Measurements from ENCODE around the gene GATD1.

The GATD1 gene

DNA sequence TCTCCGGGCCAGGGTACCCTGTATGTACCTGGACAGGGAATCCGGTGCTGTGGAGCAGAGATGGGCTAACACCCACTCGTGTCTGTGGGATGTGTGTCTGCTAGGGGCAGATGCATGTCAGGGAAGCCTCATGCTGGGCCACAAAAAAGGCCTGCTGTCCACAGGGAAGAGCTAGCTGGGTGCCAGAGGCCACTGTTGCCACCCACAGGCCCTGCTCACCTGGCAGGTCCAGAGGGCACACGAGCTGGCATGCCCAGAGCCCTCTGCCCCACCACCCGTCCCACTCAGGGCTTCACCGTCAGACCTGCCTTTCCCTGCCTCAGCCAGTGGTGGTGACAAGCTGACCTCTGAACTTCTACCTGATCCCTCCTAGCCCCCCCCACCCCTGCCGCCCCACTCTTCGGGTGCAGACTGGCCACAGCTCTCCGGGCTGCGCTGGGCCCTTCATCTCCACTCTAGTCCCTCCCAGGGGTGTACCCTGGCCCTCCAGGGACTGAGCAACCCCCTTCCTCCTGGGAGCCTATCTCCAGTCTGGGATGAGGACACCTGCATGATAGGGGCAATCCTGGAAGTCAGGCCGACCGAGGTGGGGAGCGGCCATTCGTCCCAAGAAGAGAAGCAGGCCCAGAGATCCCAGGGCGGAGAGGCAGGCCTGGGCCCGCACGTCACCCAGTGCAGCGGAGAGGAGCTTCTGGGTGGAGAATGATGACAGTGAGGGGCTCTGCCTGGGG lies 19.4 kb upstream of the GATD1 start:
- FAIRE-seq (peak; percentile 63), DNase-seq (ENCODE audit: insufficient read length, low spot score) (no peak)

DNA sequence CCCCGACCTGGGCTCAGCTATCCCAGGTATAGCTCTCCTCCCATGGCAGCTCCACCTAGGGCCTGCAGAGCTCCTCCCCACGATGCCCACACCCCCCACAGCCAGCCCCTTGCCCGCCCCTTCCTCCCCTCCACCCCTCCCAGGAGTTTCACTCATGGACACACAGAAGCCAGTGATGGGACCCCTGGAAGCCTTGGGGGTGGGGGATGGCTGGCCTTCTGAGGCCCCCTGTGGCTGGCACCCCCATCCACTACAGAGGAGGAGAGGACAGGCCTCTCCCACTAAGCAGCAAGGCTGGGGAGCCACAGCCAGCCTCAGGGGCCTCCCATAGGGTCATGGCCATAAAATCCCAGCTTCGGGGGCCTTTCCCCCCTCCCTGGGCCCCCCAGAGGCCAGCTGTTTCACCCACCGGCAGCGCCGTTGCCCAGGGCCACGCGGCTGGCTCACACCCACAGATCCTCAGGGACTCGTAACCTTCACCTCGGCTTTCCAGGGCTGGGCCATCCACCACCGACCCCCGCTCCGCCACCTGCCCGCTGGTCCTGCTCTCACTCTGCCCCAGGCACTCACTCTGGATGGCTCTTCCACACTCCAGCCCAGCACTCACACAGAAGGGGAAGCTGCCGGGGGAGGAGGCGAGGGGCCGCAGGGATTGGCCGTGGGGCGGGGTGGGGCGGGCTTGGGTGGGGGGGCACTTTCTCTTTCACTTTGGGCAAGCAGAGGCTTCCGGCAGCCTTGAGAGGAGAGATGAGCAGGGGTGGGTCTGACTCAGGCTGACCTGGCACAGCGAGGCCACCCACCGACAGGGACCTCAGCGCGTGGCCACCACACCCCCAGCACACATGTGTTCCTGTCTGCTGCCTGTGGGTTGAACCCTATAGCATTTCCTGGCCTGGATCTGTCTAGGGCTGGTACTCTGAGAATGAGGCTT lies 18.6 kb upstream of the GATD1 start:
- FAIRE-seq: peak; percentile 95
- peak; percentile 90 for DNase-seq (ENCODE audit: insufficient read length, low spot score)

DNA sequence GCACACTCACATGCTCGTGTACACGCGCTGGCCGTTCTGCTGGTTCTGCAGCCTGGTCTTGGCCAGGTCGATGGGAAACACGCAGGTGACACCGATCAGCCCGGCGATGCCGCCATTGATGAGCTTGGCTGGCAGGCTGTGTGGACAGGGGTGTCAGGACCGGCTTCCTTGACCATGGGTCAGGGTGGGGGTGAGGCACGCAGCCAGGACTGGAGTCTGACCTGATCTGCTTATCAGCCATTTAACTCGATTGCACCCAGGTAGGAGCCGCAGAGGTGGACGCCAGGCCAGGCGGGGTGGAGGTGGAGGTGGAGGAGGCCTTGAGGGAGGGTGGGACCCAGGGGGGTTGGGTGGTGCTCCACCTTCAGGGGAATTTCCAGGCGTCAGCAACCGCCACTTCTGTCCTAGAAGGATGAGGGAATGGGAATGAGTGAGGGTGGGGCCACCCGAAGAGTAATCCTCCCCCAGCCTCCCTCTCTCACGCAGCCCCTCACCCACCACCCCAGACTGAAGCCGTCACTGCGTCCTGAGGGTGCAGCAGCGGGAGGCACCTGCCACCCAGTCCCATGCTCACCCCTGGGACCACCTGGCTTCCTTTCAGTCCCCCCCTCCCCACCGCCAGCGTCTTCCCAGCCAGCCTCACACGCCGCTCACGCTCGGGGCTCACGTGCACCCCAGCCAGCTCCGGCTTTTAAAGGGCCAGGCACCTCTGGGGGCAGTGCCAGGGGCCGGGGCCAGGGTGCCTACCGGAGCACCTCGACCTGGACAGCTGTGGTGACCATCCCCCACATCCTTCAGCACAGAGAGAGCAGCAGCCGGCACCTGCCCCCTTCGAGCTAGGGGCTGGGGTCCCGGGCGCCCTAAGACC lies 17.7 kb upstream of the GATD1 start:
- DNase-seq (ENCODE audit: insufficient read length, low spot score): no peak
- peak; percentile 69 for FAIRE-seq

DNA sequence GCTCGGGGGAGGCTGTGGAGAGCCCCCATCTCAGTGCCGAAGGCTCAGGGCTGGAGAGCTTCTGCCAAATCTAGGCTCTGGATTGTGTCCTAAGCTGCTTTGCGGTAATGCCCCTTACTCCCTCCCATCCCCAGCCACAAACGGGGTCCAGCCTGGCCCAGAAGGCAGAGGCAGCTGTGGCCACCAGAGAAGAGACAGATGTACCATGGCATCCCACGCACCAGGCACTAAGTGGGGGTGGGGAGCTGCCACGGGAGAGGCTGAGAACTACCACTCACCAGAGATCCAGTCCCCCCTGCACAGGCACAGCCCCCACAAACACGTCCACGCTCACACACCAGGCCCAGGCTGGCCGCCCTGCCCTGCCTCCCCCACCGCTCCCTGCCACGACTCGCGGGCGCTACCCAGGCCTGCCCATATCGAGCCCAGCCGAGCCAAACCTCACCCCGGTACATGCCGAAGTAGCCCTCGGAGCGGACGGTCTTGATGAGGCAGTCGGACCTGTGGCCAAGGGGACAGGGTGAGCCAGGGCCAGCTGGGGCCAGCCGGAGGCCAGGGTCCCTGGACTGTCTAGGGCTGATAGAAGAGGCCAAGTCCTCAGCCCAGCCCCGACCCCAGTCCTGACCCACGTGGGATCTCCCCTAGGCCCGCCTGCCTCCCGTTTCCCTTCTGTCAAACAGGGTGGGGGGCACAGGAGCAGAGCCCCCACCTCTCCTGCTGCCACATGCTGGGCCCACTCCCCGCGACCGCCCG lies 16.9 kb upstream of the GATD1 start:
- FAIRE-seq (no peak), DNase-seq (ENCODE audit: insufficient read length, low spot score) (no peak)

- DNase-seq (ENCODE audit: insufficient read length, low spot score) (no peak), FAIRE-seq (no peak)
These were observed 16.3 kb upstream of the GATD1 start for GRCh38 chr11:793556-793955.

DNA sequence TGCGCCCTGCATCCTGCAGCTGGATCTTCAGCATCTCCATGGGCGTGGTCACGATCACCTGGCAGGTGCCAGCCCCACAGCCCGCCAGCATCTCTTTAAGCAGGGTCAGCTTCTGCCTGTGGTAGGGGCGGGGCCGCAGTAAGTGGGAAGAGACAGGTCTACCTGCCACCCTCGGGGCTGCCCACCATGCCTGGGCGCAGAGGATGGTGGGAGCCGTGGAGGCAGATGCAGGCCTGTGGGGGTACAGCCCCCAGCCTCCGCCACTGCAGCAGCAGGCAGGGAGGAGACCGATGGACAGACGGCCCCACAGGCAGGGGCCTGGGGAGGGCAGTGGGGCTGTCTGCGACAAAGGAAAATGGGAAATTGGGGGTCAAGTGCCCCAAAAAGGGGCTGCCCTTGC lies 15.6 kb upstream of the GATD1 start:
- DNase-seq (ENCODE audit: insufficient read length, low spot score) (no peak), FAIRE-seq (no peak)

DNA sequence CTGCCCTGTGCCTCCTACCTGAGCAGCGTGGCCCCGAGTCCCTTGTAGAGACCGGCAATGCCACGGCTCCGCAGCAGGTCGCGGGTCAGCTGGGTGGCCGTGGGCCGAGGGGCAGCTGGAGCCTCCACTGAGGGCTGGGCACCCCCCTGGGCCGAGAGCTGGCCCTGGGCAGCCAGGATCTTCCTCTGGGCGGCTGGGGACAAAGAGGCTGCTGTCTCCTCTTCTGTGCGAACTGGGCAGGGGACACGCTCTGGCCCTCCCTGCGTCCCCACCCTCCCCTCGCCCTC lies 15.2 kb upstream of the GATD1 start:
- FAIRE-seq (no peak), DNase-seq (ENCODE audit: insufficient read length, low spot score) (no peak)

DNA sequence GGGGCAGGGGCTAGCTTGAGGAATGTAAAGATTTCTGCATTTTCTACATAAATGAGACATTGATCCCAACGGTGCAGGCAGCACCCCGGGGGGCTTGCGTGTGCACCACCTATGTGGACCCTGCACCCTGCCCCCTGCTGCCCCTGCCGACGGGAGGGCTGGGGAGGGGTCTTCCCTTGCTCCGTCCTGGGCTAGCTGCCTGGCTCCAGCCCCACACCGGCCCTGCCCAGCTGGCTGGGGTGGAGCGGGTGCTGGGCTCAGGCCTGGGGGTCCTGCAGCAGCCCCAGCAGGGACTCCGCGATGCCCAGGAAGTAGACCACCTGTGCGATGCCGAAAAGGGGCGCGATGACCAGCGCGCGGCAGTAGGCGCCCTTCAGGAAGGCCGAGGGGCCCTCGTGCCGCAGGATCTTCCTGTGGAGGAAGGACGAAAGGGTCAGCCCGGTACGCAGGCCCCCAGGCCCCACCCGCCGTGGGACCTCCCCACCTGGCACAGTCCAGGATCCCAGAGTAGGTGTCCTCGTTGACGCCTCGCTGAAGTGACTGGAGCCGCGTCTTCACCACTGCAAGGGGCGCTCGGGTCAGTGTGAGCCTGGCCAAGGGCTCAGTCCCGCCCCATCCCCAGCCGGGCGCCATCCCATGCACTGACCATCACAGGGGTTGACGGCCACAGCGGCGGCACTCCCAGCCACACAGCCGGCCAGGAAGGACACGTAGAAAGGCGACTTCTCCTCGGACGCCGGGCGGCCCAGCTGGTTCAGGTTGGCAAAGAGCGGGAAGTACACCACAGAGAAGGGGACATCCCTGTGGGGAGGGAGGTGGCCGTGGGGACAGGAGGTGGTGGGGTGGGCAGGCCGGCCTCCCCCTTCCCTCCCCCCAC lies 14.6 kb upstream of the GATD1 start:
- FAIRE-seq: no peak

DNA sequence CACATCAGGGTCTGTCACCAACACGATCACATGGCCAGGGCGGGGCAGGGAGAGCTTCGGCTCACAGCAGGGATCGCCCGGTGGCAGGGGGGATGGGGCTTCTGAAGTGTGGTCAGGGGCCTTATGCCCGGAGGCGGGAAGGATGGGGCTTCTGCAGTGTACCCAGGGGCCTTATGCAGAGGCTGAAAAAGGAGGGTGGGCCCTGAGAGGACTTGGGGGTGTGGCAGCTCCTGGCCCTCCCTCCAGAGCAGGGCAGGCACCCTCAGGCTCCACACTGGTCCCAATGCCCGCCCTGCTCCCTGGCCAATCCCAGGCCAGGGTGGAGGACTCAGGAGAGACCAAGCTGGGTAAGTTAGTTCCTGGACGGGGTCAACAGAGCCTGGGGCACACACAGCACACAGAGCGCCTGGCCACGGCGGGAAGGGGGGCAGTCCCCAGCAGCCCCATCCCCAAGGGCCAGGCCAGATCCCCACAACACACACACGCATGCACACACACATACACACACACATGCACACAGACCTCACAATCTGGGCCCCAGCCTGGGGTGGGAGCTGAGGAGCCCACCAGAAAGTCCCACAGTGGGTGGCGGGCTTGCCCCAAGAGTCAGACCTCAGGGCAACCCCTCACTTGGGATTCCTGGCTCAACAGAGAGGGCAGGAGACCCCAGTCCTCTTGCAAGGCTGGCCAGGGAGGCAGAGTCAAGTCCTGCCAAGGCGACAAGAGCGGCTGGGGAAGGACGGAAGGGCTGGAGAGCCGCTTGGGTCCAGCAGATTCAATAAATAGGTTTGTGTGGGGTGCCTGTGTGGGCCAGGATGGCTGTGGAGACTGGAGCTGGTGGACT lies 13.7 kb upstream of the GATD1 start:
- DNase-seq (ENCODE audit: insufficient read length, low spot score): no peak
- FAIRE-seq: no peak

More for the DNA sequence above, 14.6 kb upstream of the GATD1 start:
- DNase-seq (ENCODE audit: insufficient read length, low spot score): no peak

DNA sequence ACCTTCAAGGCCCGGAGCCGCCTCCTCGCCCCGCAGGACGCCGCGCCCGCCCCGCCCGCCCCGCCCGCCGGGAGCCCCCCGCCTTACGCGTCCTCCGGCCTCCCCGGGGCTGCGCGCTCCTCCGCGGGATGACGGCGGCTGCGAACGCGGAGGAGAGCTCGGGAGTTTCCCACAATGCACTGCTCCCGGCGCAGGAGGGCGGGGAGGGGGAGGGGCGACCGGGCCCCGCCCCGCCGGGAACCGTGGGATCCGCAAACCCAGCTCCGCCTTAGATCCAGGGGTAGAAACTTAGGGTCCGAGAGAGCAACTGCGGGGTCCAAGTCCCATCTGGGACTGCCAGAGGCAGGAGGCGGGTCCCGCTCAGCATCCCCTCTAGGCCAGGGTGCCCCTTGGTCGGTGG lies 12.7 kb upstream of the GATD1 start, which contains the start of gene CEND1:
Gene CEND1, minus strand, starts transcription at position 148 of the 400 bp plus-strand sequence. CDS start 1,514 bp downstream, outside the sequence.
- FAIRE-seq (no peak), DNase-seq (ENCODE audit: insufficient read length, low spot score) (no peak)

DNA sequence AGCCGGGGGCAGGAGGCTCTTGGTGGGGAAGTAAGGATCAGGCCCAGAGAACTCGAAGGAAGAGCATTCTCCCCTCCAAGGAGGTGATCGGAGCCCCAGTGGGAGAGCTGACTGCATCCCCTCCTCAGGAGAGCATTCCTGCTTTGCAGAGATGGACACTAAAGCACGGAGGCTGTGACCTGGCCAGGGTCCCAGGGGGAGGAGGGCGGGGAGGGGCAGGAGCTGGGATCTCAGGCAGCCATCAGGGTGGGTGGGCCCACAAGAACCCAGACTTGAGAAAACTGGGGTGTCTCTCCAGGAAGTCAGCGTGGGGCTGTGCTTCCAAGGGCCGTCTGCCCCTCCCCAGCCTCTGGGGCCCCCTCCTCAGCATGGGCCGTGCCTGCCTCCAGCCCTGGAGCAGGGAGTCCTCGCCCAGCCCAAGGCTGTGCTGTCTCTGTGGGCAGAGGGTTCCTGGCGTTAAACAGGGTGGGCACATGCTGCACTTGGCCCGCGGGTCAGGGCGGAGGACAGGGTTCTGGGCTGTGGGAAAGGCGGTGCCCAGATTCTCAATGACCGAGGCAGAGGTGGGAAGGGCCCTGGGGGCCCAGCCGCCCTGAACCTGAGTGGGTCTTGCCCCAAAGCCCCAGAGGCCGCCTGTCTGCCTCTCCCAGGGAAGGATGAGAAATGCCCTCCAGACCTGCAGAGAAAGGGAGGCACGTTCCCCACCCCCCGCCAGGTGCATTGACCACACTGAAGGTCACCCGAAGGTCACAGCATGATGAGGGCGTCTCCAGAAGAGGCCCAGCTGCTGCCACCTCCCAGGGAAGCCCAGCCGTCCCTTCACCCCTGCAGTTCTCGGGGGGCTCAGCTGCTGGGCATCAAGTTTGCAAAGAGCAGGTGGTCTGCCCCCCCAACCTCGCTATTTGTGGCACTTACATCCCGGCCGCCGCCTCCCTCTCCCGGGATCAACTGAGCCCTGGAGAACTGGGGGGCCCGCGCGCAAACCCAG lies 12.0 kb upstream of the GATD1 start:
- no peak for DNase-seq (ENCODE audit: insufficient read length, low spot score)

DNA sequence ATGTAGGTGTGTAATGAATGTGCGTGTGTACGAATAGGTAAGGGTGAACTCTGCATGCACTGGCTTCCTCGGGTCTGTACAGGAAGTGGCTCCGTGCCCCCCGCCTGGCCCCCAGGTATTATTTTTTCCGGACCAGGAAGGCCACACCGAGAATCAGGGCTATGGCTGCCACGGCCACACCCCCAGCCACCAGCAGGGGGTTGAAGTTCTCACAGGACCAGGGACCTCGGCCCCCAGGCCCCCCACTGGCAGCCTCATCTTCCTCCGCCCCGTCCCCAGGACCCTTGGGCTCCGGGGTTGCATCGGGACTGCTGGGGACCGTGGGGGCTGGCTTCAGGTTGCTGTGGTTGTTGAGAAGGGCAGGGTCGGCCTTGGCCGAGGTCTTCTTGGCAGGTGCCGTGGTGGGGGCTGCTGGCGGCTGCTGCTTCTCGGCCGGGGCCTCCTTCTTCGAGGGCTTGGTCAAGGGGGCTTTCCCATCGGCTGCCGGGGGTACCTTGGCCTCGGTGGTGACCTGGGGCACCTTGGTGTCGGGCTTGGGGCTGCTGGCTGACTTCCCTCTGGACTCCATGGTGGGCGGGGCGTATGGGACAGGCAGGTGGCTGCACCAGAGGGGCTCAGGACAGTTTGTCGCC lies 10.8 kb upstream of the GATD1 start:
- peak; percentile 49 for FAIRE-seq
- no peak for DNase-seq (ENCODE audit: insufficient read length, low spot score)

More for the DNA sequence above, 12.0 kb upstream of the GATD1 start:
- FAIRE-seq: no peak

DNA sequence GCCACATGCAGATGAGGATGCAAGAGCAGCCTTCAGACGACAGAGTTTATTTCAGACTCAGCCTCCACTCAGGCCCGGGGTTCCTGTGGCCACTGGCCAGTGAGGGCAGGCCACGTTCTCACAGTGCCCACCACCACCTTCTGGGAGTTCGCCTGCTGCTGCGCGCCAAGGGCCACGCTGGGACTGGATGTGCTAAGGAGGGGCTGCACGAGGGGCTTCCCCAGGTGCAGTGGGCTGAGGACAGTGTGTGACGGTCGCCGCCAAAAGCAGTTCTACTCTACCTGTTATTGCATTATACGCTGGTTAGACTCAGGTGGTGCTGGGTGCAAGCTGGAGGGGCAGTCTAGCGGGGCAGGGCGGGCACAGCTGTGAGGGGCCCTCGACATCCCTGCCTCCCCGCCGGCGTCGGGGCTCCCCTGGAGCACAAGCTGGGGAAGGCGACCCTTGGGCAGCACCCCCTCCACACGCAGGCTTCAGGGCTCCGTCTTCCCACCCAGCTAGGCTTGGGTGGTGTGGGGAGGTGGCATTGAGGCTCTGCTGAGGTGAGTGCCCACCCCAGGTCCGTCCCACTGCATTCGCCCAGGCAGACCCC lies 9.9 kb upstream of the GATD1 start:
- peak; percentile 40 for FAIRE-seq

DNA sequence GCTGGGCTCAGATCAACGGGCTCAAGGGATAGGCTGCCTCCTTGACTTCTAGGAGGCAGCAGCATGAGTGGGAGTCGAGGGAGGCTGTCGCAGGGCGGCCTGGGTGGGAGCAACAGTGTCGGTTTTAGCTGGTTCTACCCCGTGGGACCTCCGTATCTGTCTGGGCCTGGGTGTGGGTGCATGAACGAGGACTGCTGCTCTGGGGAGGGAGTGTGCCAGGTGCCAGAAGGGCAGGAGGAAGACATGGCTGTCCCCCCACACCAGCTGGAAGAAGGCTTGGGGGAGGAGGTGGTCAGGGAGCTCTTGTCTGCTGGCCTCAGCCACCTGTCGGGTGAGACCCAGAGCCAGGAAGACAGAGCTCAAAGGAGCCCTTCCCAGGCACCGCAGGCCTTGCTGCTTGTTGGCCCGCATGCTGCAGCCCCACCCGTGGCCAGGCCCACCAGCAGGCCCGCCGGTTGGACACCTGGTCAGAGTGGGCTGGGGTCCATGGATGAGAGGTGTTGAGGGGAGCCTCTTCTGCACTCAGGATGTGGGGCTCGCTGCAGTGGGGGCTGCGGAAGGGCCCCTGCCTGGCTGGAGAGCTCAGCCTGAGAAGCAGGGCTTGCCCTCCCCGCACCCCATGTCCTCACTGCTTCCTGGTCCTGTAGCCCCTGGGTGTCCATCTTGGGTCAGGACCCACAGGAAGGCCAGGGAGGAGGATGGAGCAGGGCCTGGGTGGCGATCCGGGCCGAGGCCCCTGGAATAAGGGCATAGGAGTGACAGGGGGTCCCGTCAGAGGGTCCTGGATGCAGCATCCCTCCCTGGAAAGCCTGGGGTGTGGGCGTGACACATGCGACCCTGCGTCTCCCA lies 9.2 kb upstream of the GATD1 start:
- FAIRE-seq (no peak), DNase-seq (ENCODE audit: insufficient read length, low spot score) (no peak)

More for the DNA sequence above, 9.9 kb upstream of the GATD1 start:
- DNase-seq (ENCODE audit: insufficient read length, low spot score): no peak

DNA sequence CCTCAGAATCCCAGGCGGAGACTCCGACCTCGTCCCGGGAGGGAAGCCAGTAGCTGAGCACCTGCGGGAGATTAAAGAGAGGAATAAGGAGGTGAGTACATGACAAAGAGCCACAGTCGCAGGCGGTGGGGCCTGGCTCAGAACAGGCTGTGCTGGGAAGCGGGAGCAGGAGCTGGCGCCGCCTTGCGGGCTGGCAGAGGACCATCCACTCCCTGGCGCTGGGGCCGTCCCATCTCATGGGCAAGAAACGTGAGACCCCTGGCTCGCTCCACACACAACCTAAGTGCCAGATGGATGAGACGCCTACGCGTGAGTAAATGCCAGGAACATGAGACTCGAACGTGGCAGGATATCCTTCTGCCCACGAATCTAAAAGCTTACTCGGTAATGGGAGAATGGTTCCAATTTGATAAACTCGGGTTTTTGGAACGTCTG lies 6.3 kb upstream of the GATD1 start:
- FAIRE-seq (peak; percentile 96), DNase-seq (ENCODE audit: insufficient read length, low spot score) (peak; percentile 72)

All from HTR-8/SVneo (cell line).